Stimulated activated CD4-positive, alpha-beta T cell treated with anti-CD3 and anti-CD28 coated beads, Interleukin-15, amount 100 ng/mL, for 1 hour (primary cell): Measurements from ENCODE around the gene RBM38.
"Not testable (repeated sequence)": the region's sequence is repeated elsewhere in the genome, so short reads cannot be mapped to it uniquely, and the experiment has no call there.

Experiments
- DNase-seq, 2 donors: peaks; one replicate each; pipeline ENCODE4 v3.0.0-alpha.2; 2020; ENCODE audit warnings: low read depth in 1 of 2, low spot score in 1 of 2

The RBM38 gene

DNA sequence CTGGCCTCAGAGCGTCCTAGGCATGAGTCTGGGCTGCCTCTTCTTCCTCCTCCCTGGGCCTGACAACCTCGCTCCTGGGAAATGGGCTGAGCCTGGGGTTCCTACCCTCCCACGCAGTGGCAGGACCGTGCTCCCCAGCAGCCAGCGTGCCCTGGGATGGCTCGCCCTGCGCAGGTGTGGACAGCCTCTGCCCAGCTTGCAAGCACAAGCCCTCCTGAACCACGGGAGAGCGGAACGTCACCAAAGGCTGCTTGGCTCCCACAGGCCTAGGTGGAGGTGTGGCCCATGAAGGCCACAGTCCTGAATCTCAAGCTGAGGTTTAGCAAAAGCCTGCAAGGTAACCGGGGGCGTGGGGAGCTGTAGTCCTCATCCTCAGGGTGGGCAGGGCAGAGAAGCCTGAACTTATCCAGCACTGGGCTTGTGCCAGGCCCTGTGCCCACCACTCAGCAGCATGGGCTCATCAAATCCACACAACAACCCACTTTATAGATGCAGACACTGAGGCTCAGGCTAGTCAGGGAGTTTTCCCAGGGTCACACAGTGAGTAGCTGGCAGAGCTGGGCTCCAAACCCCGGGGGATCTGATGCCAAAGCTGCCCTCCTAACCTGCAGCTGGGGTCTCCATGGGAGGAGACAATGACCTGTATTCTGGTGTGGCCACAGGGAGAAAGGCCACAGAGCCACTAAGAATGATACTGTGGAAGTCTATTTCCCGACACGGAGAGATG is 25.3 kb downstream of the RBM38 start:
- DNase-seq: no peak

- no peak for DNase-seq
These were observed 26.0 kb downstream of the RBM38 start for GRCh38 chr20:57417051-57417689.

GRCh38 chr20:57417830-57418780 is 26.9 kb downstream of the RBM38 start:
- no peak for DNase-seq

DNA sequence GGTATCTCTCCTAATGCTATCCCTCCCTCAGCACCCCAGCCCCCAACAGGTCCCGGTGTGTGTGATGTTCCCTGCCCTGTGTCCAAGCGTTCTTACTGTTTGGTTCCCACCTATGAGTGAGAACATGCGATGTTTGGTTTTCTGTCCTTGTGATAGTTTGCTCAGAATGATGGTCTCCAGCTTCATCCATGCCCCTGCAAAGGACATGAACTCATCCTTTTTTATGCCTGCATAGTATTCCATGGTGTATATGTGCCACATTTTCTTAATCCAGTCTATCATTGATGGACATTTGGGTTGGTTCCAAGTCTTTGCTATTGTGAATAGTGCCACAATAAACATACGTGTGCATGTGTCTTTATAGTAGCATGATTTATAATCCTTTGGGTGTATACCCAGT is 28.3 kb downstream of the RBM38 start:
- not testable (repeated sequence) for DNase-seq

DNA sequence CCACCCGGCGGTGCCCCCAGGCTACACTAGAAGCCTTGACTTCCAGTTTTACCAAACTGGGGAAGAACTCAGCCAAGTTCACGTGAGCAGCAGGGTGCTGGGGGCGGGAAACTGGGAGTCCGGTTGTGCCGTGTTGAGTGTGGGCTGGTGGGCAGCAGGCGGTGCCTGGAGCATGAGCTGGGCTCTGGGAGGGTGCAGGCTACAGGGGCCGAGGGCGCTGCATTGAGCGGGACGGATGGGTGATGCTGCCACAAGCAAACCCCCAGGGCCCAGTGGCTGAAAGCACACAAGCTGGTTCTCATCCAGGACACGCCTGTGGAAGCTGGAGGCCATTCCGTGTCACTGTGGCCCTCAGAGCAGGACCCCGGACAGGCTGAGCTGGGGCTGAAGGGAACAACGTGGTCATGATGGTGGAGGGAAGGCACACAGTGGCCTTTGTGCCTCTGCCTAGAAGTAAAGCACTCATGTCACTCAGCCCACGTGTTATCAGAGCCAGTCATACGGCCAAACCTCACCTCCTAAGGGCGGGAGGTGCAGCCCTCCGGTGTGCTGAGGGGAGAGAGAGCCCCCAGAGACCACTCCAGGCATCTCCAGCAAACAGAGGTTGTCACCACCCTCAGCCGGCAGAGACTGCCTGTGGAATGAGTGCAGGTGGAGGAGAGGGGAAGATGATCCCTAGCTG is 29.5 kb downstream of the RBM38 start:
- no peak for DNase-seq

DNA sequence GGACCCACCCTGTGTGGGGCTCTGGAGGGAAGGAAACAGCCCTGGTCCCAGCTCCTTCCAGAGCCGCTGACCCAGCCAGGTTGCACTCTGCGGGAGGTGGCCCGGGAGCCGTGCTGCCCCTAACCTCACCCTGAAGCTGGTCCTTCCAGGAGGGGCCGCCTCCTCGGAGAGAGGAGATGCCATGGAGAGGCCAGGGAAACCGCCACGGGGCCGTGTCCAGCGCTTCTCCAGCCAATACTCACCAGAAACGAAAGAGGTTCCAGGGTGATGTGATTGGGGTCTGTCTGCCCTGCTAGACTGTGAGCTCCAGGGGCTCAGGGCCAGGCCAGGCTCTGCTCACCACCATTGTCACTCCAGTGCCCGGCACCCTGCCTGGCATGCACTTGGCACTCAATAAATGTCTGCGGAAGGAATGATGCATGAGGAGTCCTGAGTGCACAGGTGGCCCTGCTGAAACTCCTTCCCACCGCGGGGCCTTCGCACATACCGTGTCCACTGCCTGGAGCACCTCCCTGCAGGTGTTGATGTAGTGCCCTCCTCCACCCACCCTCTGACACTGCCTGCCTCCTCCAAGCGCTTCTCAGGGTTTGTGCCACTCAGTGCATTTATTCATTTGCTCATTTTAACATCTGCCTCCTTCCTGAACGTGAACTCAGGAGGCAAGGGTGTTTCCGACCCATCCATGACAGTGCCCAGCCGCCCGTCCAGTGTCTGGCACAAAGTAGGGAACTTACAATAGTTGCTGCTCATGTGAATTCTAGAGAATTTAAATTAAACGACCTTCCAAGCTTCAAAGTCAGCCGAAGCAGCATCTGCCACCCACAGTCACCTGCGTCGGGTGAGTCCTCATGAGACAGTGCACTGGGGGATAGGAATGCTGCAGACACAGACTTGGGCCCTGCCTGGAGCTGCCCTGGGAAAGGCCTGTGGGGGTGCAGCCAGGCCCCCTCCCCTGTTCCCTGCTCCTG is 30.3 kb downstream of the RBM38 start:
- no peak for DNase-seq

DNA sequence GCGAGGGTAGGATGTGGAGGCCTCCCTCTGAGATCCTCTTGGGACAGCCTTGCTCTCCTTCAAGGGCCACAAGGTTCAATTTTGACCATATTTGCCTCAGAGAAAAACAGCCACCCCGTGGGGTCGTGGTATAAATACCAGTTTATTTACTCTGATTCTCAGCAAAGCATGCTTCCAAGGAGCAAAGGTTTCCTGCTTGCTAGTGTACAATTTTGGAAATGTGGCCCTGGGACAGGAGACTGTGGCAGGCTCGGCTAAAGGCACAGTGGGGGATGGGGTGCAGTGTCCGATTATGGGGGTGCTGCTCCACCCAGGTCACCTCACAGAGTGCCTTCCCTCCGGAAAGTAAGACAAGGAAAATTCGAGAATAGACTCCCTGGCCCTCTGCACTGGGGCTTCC is 31.1 kb downstream of the RBM38 start:
- DNase-seq: no peak

DNA sequence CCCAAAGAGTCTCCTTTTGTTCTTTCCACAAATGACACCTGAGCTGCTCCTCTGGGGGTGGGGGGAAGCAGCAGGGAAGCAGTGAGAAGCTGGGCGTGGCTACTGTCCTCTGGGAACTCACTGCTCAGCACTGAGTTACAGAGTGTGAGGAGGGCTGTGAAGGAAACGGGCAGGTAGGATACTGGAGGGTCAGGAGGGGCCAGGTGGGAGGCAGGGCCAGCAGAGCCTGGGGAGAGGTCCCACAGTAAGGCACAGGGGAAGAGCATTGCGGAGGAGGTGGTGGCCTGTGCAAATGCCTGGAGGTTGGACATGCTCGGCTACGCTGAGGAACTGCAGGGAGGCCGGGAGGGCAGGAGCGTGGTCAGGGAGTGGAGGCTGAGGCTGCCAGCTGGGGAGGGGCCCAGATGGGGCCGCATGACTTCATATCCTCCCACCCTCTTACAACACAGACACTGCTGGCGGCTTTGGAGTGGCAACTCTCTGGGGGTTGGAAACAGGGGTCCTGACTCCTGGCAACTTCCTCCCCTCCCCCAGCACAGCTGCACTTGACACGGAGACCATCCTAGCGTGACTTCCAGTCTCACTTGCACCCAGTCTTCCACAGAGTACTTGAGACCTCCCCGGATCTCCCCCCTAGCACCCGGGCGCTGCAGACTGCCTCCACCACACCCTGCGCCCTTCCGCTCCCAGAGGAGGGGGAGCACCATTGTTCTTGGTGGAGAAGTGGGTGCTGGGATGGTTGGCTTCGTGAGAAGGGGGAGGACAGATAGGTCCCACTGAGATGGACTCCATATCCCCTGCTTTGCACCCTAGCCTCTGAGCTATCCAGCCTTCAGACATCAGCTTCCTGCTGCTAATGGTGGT is 34.2 kb downstream of the RBM38 start:
- no peak for DNase-seq

- DNase-seq: no peak
These were observed 35.1 kb downstream of the RBM38 start for GRCh38 chr20:57426271-57426689.

- DNase-seq: no peak
These were observed 35.6 kb downstream of the RBM38 start for GRCh38 chr20:57426831-57427230.

GRCh38 chr20:57428324-57429158 is 37.3 kb downstream of the RBM38 start:
- no peak for DNase-seq

GRCh38 chr20:57429159-57429496 is 37.9 kb downstream of the RBM38 start:
- DNase-seq: no peak

GRCh38 chr20:57429580-57430200 is 38.5 kb downstream of the RBM38 start:
- no peak for DNase-seq

GRCh38 chr20:57430201-57430596 is 39.0 kb downstream of the RBM38 start:
- not testable (repeated sequence) for DNase-seq

- DNase-seq: no peak
These were observed 40.3 kb downstream of the RBM38 start for GRCh38 chr20:57431539-57431835.

DNA sequence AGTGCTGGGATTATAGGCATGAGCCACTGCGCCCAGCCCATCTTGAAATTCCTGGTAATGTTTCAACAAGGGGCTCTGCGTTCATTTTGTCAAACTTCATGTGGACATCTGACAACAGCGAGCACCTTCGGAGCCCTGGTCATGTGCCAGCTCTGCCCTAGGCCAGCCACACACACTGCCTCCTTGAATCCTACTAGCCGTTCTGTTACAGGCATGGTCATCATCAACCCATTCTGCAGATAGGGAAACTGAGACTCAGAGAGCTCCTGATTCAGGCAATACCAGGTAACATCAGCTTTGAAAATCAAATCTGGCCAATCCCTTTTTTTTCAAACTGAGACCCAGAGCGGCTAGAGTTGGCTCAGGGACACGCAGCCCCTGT is 41.3 kb downstream of the RBM38 start:
- DNase-seq: no peak

- DNase-seq: peak; percentile 26 to 37
These were observed 41.8 kb downstream of the RBM38 start for GRCh38 chr20:57432862-57433491.
